ENCODE measurements around the gene PARD3.

Gene PARD3

DNA sequence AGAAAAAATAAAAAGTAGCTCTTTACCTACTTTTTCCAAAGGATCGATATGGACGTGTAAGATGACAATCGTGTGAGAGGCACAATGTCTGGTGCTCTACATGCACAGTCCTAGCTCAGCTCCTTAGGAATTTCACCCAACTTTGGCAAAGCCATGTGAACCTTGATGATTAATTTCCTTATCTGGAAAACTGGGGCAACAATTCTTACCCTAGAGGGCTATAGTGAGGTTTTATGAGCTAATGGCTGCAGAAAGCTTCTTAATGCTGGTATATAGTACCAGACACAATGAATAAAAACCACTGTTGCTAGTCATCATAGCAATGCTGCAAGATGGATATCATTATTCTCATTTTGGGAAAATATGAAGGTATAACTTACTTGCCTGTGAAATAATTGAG, 202.7 kb downstream of the PARD3 start:
- H3K79me2 ChIP-seq (ENCODE audit: insufficient read depth, low read length), result no peaks in the 10 kb centered on the region

DNA sequence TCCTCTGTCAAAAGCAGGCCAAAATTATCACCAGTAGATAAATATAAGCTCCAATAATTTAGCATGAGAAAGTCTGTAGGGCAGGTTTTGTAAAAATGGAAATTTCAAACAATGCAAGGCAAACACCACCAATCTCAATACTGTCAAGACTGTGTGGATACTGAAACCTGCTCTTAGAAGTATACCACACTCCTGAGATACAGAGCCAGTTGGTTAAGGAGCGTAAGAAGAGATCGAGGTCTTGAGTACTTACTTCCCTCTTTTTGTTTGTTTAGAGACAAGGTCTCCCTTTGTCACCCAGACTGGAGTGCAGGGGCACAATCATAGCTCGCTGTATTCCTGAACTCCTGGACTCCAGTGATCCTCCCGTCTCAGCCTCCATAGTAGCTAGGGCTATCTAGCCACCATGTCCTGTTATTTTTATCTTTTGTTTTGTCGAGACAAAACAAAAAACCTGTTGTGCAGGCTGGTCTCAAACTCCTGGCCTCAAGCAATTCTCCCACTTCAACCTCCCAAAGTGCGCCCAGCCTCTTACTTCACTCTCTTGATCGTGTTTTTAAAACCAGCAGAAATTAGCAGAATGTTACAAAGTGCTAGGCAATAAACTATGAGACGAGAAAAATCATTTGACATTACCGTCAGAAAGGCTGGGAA, 205.7 kb downstream of the PARD3 start:
- Histone ChIP-seq H3K9me2 (replicated peaks; ENCODE audit: insufficient read depth, low read length) (no peaks in the 10 kb centered on the region), H3K36me3 (ENCODE audit: low read length) (no peaks in the 10 kb centered on the region), H3K9me3 (ENCODE audit: insufficient read depth, low read length) (no peaks in the 10 kb centered on the region), H2AFZ (ENCODE audit: low read depth, low read length, severe bottlenecking) (no peak overlapping the region), H3K27me3 (ENCODE audit: low read length) (no peaks in the 10 kb centered on the region), H3F3A (ENCODE audit: insufficient read depth) (no peaks in the 10 kb centered on the region), H3K4me2 (ENCODE audit: low read depth, low read length, poor library complexity, severe bottlenecking) (no peak overlapping the region), H3K27ac (ENCODE audit: low read depth, low read length) (no peak overlapping the region), H3K79me2 (ENCODE audit: insufficient read depth, low read length) (no peaks in the 10 kb centered on the region), H3K4me3 (ENCODE audit: insufficient read depth, low read length, poor library complexity, severe bottlenecking) (no peak overlapping the region), H3K9ac (ENCODE audit: low read length) (no peak overlapping the region), H4K20me1 (ENCODE audit: low read depth, low read length) (no peaks in the 10 kb centered on the region)
- TF ChIP-seq, protein P1, sequence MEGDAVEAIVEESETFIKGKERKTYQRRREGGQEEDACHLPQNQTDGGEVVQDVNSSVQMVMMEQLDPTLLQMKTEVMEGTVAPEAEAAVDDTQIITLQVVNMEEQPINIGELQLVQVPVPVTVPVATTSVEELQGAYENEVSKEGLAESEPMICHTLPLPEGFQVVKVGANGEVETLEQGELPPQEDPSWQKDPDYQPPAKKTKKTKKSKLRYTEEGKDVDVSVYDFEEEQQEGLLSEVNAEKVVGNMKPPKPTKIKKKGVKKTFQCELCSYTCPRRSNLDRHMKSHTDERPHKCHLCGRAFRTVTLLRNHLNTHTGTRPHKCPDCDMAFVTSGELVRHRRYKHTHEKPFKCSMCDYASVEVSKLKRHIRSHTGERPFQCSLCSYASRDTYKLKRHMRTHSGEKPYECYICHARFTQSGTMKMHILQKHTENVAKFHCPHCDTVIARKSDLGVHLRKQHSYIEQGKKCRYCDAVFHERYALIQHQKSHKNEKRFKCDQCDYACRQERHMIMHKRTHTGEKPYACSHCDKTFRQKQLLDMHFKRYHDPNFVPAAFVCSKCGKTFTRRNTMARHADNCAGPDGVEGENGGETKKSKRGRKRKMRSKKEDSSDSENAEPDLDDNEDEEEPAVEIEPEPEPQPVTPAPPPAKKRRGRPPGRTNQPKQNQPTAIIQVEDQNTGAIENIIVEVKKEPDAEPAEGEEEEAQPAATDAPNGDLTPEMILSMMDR (IDR thresholded peaks at IDR 0.05; ENCODE audit: insufficient read depth, low read length, poor library complexity, severe bottlenecking), result no peak
- no peak for TF ChIP-seq EZH2phosphoT487 (conservative IDR thresholded peaks at IDR 0.05; ENCODE audit: low read length)

More for the DNA sequence above, 202.7 kb downstream of the PARD3 start:
- Histone ChIP-seq H3F3A (ENCODE audit: insufficient read depth) (no peaks in the 10 kb centered on the region), H3K4me2 (ENCODE audit: low read depth, low read length, poor library complexity, severe bottlenecking) (no peak overlapping the region), H3K27me3 (ENCODE audit: low read length) (no peaks in the 10 kb centered on the region), H2AFZ (ENCODE audit: low read depth, low read length, severe bottlenecking) (no peak overlapping the region), H3K4me3 (ENCODE audit: insufficient read depth, low read length, poor library complexity, severe bottlenecking) (no peak overlapping the region), H3K36me3 (ENCODE audit: low read length) (no peaks in the 10 kb centered on the region), H3K27ac (ENCODE audit: low read depth, low read length) (no peak overlapping the region), H3K9me3 (ENCODE audit: insufficient read depth, low read length) (no peaks in the 10 kb centered on the region), H3K9ac (ENCODE audit: low read length) (no peak overlapping the region), H4K20me1 (ENCODE audit: low read depth, low read length) (no peaks in the 10 kb centered on the region), H3K9me2 (replicated peaks; ENCODE audit: insufficient read depth, low read length) (no peaks in the 10 kb centered on the region)
- TF ChIP-seq EZH2phosphoT487 (conservative IDR thresholded peaks at IDR 0.05; ENCODE audit: low read length), result no peak
- TF ChIP-seq, protein P1 (IDR thresholded peaks at IDR 0.05; ENCODE audit: insufficient read depth, low read length, poor library complexity, severe bottlenecking), result no peak

DNA sequence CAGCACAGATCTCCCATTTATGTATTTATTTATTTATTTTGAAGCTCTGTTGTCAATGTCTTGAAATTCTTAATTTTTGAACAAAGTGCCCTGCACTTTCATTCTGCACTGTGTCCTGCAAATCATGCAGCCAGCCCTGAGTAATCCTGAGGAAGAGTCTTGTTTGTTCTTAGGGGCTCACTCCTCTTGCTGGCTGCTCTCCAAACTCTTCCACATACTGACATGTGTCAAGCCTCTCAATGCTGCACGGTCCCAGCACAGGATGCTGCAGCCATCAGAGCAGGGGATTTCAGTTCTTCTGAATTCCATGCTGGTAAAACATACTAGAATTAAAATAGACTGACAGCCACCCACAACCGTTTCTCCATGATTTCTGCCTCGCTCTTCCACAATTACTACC, 207.2 kb downstream of the PARD3 start:
- H3K4me3 ChIP-seq (ENCODE audit: insufficient read depth, low read length, poor library complexity, severe bottlenecking), result no peak overlapping the region
- H4K20me1 ChIP-seq (ENCODE audit: low read depth, low read length), result no peaks in the 10 kb centered on the region
- H3K9ac ChIP-seq (ENCODE audit: low read length), result no peak overlapping the region
- H3K9me3 ChIP-seq (ENCODE audit: insufficient read depth, low read length), result no peaks in the 10 kb centered on the region
- no peaks in the 10 kb centered on the region for H3K79me2 ChIP-seq (ENCODE audit: insufficient read depth, low read length)
- no peak overlapping the region for H3K27ac ChIP-seq (ENCODE audit: low read depth, low read length)
- H3K27me3 ChIP-seq (ENCODE audit: low read length), result no peaks in the 10 kb centered on the region
- no peak for TF ChIP-seq EZH2phosphoT487 (conservative IDR thresholded peaks at IDR 0.05; ENCODE audit: low read length)
- TF ChIP-seq, protein P1 (IDR thresholded peaks at IDR 0.05; ENCODE audit: insufficient read depth, low read length, poor library complexity, severe bottlenecking), result no peak
- no peak overlapping the region for H2AFZ ChIP-seq (ENCODE audit: low read depth, low read length, severe bottlenecking)
- H3F3A ChIP-seq (ENCODE audit: insufficient read depth), result no peaks in the 10 kb centered on the region
- no peaks in the 10 kb centered on the region for H3K9me2 ChIP-seq (replicated peaks; ENCODE audit: insufficient read depth, low read length)
- no peaks in the 10 kb centered on the region for H3K36me3 ChIP-seq (ENCODE audit: low read length)
- no peak overlapping the region for H3K4me2 ChIP-seq (ENCODE audit: low read depth, low read length, poor library complexity, severe bottlenecking)
